ENCODE data around the gene DAB2IP. TPM values are rescaled to one million over a fixed set of nuclear protein-coding genes. Genes with fewer than 3 reads are reported as not detected.

The DAB2IP gene
- polyA plus RNA-seq, 1 donor (not counting 4 experiments of a cell fraction or from before 2014, with no cell fraction given): 28.6 TPM

- no peaks in the 10 kb centered on the region for H3K9me3 ChIP-seq (ENCODE audit: control insufficient read depth, low read depth, low read length)
- no peak overlapping the region for H3K9ac ChIP-seq (ENCODE audit: control insufficient read depth, extremely low read depth, insufficient read depth, low read length)
- no peaks in the 10 kb centered on the region for H3K36me3 ChIP-seq (ENCODE audit: control insufficient read depth in 2 of 2, extremely low read depth in 1 of 2, insufficient read depth in 2 of 2, low read length in 2 of 2)
- H3K4me3 ChIP-seq (ENCODE audit: control insufficient read depth in 2 of 3, extremely low read depth in 1 of 3, insufficient read depth in 2 of 3, low read depth in 1 of 3, low read length in 3 of 3): no peak overlapping the region
- no peaks in the 10 kb centered on the region for H3K9me1 ChIP-seq (ENCODE audit: control insufficient read depth, extremely low read depth, insufficient read depth, low read length)
- no peak overlapping the region for H3K4me2 ChIP-seq (ENCODE audit: control insufficient read depth, extremely low read depth, insufficient read depth, low read depth, low read length)
- FAIRE-seq (no peak), DNase-seq (ENCODE audit: low read depth, low spot score) (no peak)
- H4K20me1 ChIP-seq (ENCODE audit: control insufficient read depth, extremely low read depth, insufficient read depth, low read length): no peaks in the 10 kb centered on the region
- no peak overlapping the region for H3K27ac ChIP-seq (ENCODE audit: control insufficient read depth, insufficient read depth, low read length)
- H2AFZ ChIP-seq (ENCODE audit: control insufficient read depth, low read length): no peak overlapping the region
- no peak for TF ChIP-seq CTCF (optimal IDR thresholded peaks at IDR 0.05 in 1 of 3, IDR thresholded peaks at IDR 0.05 in 1 of 3, conservative IDR thresholded peaks at IDR 0.05 in 1 of 3; ENCODE audit: extremely low read depth in 1 of 3, insufficient read depth in 2 of 3, low read length in 3 of 3)
- no peak for TF ChIP-seq EZH2 (IDR thresholded peaks at IDR 0.05; ENCODE audit: low read length)
- H3K27me3 ChIP-seq (ENCODE audit: control insufficient read depth, extremely low read depth, insufficient read depth, low read length): no peaks in the 10 kb centered on the region
- dilution Hi-C loops (cut with MboI; ENCODE audit: extremely low pct_ligation_motif_present, low sequenced_read_pairs): no loop called here
- no peaks in the 10 kb centered on the region for H3K79me2 ChIP-seq (ENCODE audit: control insufficient read depth, insufficient read depth, low read length)
- no peaks in the 10 kb centered on the region for H3K4me1 ChIP-seq (ENCODE audit: control insufficient read depth, extremely low read depth, insufficient read depth, low read length)
These were observed 148.9 kb downstream of the DAB2IP start for GRCh38 chr9:121800376-121800775.

- Histone ChIP-seq H4K20me1 (ENCODE audit: control insufficient read depth, extremely low read depth, insufficient read depth, low read length) (no peaks in the 10 kb centered on the region), H2AFZ (ENCODE audit: control insufficient read depth, low read length) (no peak overlapping the region), H3K4me1 (ENCODE audit: control insufficient read depth, extremely low read depth, insufficient read depth, low read length) (no peaks in the 10 kb centered on the region), H3K9me1 (ENCODE audit: control insufficient read depth, extremely low read depth, insufficient read depth, low read length) (no peaks in the 10 kb centered on the region), H3K4me3 (ENCODE audit: control insufficient read depth in 2 of 3, extremely low read depth in 1 of 3, insufficient read depth in 2 of 3, low read depth in 1 of 3, low read length in 3 of 3) (no peak overlapping the region), H3K27me3 (ENCODE audit: control insufficient read depth, extremely low read depth, insufficient read depth, low read length) (no peaks in the 10 kb centered on the region), H3K36me3 (ENCODE audit: control insufficient read depth in 2 of 2, extremely low read depth in 1 of 2, insufficient read depth in 2 of 2, low read length in 2 of 2) (no peaks in the 10 kb centered on the region), H3K9me3 (ENCODE audit: control insufficient read depth, low read depth, low read length) (no peaks in the 10 kb centered on the region), H3K79me2 (ENCODE audit: control insufficient read depth, insufficient read depth, low read length) (no peaks in the 10 kb centered on the region), H3K4me2 (ENCODE audit: control insufficient read depth, extremely low read depth, insufficient read depth, low read depth, low read length) (no peak overlapping the region), H3K27ac (ENCODE audit: control insufficient read depth, insufficient read depth, low read length) (no peak overlapping the region), H3K9ac (ENCODE audit: control insufficient read depth, extremely low read depth, insufficient read depth, low read length) (no peak overlapping the region)
- DNase-seq (ENCODE audit: low read depth, low spot score): no peak
- no peak for FAIRE-seq
- TF ChIP-seq EZH2 (IDR thresholded peaks at IDR 0.05; ENCODE audit: low read length) (no peak), CTCF (optimal IDR thresholded peaks at IDR 0.05 in 1 of 3, IDR thresholded peaks at IDR 0.05 in 1 of 3, conservative IDR thresholded peaks at IDR 0.05 in 1 of 3; ENCODE audit: extremely low read depth in 1 of 3, insufficient read depth in 2 of 3, low read length in 3 of 3) (no peak)
- dilution Hi-C loops (cut with MboI; ENCODE audit: extremely low pct_ligation_motif_present, low sequenced_read_pairs): no loop called here
These were observed 150.1 kb downstream of the DAB2IP start for GRCh38 chr9:121801579-121801978.
